ENCODE measurements around the gene CSNK1D. TPM values are rescaled to one million over a fixed set of nuclear protein-coding genes. Genes with fewer than 3 reads are reported as not detected.

Gene CSNK1D
- total RNA-seq, 4 donors from 2014 or later, result 24.6 to 102 (median 57.1) TPM

DNA sequence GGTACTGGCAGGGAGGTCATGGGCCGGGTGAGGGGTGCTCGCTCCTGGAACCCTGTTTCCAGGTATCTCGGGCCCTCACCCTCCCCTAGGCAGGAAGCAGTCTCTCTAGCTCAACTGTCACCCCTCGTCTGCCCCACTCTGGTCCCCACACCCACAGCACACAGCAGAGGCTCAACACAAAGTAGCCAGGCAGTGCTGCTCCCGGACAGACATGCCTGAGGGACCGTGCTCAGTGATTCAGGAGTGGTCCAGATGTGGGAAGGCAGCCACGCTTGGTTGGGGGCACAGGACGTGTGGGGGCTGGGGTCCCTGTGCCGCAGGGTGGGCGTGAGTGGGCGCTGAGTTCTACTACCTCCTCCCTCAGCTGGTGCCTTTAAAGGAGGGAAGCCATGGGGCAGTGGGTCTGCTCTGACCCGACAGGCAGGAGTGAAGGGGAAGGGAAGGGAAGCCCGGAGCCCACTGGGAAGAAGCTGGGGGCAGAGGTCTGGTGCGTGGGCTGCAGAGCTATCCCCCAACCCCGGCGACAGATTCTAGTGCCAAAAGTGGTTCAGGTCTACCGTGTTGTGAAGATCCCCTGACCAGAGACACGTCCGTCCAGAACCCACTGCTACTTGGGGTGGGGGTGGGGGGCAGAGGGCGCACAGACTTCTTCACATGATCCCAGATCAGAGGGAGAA, 32.9 kb downstream of the CSNK1D start:
- no peak for TF ChIP-seq POLR2A (IDR thresholded peaks at IDR 0.05)
- TF ChIP-seq, protein P1, sequence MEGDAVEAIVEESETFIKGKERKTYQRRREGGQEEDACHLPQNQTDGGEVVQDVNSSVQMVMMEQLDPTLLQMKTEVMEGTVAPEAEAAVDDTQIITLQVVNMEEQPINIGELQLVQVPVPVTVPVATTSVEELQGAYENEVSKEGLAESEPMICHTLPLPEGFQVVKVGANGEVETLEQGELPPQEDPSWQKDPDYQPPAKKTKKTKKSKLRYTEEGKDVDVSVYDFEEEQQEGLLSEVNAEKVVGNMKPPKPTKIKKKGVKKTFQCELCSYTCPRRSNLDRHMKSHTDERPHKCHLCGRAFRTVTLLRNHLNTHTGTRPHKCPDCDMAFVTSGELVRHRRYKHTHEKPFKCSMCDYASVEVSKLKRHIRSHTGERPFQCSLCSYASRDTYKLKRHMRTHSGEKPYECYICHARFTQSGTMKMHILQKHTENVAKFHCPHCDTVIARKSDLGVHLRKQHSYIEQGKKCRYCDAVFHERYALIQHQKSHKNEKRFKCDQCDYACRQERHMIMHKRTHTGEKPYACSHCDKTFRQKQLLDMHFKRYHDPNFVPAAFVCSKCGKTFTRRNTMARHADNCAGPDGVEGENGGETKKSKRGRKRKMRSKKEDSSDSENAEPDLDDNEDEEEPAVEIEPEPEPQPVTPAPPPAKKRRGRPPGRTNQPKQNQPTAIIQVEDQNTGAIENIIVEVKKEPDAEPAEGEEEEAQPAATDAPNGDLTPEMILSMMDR (IDR thresholded peaks at IDR 0.05), result no peak
- peak overlapping the region; percentile 47 to 86 (median 78) for H3K27ac ChIP-seq
- H3K36me3 ChIP-seq, result peaks cover 23 to 73% (median 28%) of the 10 kb centered on the region in 3 donors
- H3K9me3 ChIP-seq, result no peaks in the 10 kb centered on the region
- DNase-seq, result no peak
- no peaks in the 10 kb centered on the region for H3K27me3 ChIP-seq
- no peak overlapping the region for H3K4me3 ChIP-seq
- peaks cover 68 to 99% (median 69%) of the 10 kb centered on the region in 3 donors for H3K4me1 ChIP-seq
- 68 to 77% methylated on average over 4 to 9 of the region's 20 CpGs for WGBS, 2 donors
- intact Hi-C loops (cut with DNase I), result no loop called here

DNA sequence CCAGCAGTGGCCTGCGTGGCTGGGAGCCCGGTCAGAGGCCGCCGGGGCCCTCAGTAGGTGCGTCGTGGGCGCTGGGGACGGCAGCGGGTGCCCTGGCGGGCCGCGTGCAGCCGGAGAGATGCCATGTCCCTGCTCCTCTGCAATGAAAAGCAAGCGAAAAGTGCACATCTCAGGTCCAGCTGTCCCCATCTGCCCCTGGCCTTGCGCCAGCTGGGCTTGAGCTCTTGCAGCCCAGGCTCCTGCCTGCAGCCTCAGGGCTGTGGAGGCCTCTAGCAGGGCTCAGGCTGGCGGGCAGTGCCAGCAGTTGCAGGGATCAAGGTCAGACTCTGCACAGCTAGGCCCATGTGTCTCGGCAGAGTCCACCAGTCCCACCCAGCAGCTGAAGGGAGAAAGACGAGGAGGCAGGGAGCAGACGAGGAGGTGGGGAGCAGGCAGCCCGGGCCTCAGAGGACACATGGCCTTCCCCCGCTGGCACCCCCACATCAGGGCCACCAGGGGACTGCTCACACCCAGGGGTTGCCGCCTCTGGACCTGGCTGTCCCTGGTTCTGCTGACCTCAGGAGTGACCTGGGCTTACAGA, 33.5 kb downstream of the CSNK1D start:
- Histone ChIP-seq H3K4me1 (peaks cover 74 to 99% (median 75%) of the 10 kb centered on the region in 3 donors), H3K4me3 (no peak overlapping the region), H3K27me3 (no peaks in the 10 kb centered on the region), H3K9me3 (no peaks in the 10 kb centered on the region), H3K36me3 (peaks cover 17 to 66% (median 22%) of the 10 kb centered on the region in 3 donors), H3K27ac (peak overlapping the region; percentile 62 to 86 (median 78))
- 81% methylated on average over 5 of the region's 22 CpGs; no CpG with 5 or more reads in 1 of the 2 donors for WGBS, 2 donors
- DNase-seq, result no peak
- intact Hi-C loops (cut with DNase I), result loop anchor here (5.0 kb wide), 1 partner anchor 82 kb away; no protein-coding TSS in a partner anchor
- TF ChIP-seq, protein P1 (IDR thresholded peaks at IDR 0.05), result no peak
- no peak for TF ChIP-seq POLR2A (IDR thresholded peaks at IDR 0.05)

DNA sequence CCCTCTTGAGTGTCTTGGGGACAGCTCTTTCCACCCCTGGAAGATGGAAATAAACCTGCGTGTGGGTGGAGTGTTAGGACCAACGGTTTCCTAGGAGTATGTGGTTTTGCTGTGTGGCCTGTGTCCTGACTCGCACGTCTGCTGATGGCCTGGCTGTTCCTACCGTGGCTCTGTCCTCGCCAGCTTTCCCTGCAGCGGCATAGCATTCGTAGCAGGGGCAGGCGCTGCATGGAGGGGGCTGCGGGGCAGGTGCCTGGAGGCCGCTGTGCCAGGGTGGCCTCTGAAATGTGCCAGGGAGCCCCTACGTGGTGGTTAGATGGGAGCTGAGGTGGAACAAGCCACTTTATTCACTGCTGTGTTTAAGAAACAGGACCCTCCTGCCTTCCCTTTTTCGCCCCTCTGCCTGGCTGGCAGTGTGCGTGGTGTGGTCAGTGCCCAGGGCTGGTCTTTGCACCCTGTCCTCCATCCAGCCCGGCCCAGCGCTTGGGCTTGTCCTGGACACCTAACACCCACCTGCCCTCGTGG, 34.0 kb downstream of the CSNK1D start:
- intact Hi-C loops (cut with DNase I), result loop anchor here (5.0 kb wide), 1 partner anchor 83 kb away; no protein-coding TSS in a partner anchor
- TF ChIP-seq, protein P1 (IDR thresholded peaks at IDR 0.05), result no peak
- TF ChIP-seq POLR2A (IDR thresholded peaks at IDR 0.05), result no peak
- Histone ChIP-seq H3K36me3 (peaks cover 12 to 61% (median 17%) of the 10 kb centered on the region in 3 donors), H3K27me3 (no peaks in the 10 kb centered on the region), H3K4me3 (peak overlapping the region in 1 of 4 donors; percentile 56), H3K4me1 (peaks cover 77 to 99% (median 77%) of the 10 kb centered on the region in 3 donors), H3K27ac (peak overlapping the region; percentile 62 to 86 (median 74)), H3K9me3 (no peaks in the 10 kb centered on the region)
- 54 to 70% methylated on average over 7 to 11 of the region's 17 CpGs for WGBS, 2 donors
- DNase-seq, result no peak

DNA sequence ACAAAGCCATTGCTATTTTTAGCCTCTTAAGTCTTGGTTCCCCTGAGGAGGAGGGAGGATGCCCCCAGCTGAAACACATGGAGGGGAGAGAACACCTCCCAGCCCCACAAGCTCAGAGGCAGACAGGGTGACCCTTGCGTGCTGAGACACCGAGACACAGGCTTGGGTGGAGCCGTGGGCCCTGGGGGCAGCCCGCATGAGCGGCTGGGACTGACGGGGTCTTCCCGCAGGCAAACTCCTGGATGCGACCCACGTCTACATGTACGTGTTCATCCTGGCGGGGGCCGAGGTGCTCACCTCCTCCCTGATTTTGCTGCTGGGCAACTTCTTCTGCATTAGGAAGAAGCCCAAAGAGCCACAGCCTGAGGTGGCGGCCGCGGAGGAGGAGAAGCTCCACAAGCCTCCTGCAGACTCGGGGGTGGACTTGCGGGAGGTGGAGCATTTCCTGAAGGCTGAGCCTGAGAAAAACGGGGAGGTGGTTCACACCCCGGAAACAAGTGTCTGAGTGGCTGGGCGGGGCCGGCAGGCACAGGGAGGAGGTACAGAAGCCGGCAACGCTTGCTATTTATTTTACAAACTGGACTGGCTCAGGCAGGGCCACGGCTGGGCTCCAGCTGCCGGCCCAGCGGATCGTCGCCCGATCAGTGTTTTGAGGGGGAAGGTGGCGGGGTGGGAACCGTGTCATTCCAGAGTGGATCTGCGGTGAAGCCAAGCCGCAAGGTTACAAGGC, 34.9 kb downstream of the CSNK1D start:
- WGBS, 2 donors, result 18 to 25% methylated on average over 15 to 26 of the region's 33 CpGs
- Histone ChIP-seq H3K4me1 (peaks cover 75 to 98% (median 78%) of the 10 kb centered on the region in 3 donors), H3K27me3 (no peaks in the 10 kb centered on the region), H3K4me3 (peak overlapping the region; percentile 9 to 56 (median 21)), H3K9me3 (no peaks in the 10 kb centered on the region), H3K27ac (peak overlapping the region; percentile 62 to 86 (median 74)), H3K36me3 (peaks cover 5 to 53% (median 11%) of the 10 kb centered on the region in 3 donors)
- intact Hi-C loops (cut with DNase I), result loop anchor here (5.0 kb wide), 1 partner anchor 84 kb away; no protein-coding TSS in a partner anchor
- TF ChIP-seq, protein P1 (IDR thresholded peaks at IDR 0.05), result peak in 1 of 6 experiments; percentile 17
- TF ChIP-seq POLR2A (IDR thresholded peaks at IDR 0.05), result peak in 2 of 4 donors; percentile 47 to 53
- no peak for DNase-seq
